Stimulated activated CD8-positive, alpha-beta memory T cell treated with anti-CD3 and anti-CD28 coated beads, Interleukin-12 subunit alpha, Interleukin-12 subunit beta, amount 100 ng/mL, for 24 hours (primary cell): ENCODE data around the gene SRD5A3.

Source experiments
- DNase-seq: peaks from one replicate; pipeline ENCODE4 v3.0.0-alpha.2; 2020; ENCODE audit errors: extremely low read depth

SRD5A3 gene

DNA sequence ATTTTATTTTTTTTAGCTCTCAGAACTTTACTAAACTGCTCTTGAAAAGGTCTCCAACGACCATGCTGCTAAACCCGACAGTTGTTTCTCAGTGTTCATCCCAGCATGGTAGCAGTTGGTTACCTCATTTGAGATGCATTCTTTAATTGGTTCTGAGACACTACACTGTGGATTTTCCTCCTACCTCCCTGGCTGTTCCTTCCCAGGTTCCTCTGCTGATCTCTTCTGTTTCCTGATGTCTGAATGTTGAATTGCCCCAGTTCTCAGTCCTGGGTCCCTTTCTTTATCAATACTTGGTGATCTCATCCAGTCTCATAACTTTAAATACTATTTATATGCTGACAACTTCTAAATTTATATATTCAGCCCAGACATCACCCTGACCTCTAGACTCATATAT is 30.7 kb downstream of the SRD5A3 start:
- no peak for DNase-seq

GRCh38 chr4:55378617-55379467 is 32.8 kb downstream of the SRD5A3 start:
- DNase-seq, result no peak

DNA sequence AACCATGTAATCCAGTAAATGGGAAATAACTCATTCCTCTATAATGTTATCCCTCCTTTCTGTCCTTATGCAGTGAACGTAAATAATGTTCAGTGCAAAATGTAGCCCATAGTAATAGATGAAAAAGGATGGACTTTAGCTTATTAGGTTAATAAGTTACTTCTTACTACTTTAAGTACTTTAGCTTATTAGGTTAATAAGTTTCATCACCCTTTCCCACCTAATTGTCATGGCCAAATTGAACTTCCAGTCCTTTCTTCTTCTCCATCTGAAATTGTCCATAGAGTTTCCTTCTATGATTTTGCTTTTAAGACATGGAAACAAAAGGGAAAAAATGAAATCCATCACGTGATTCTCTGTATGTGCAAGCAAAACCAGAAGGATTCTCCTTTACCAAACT is 34.5 kb downstream of the SRD5A3 start:
- DNase-seq, result no peak

DNA sequence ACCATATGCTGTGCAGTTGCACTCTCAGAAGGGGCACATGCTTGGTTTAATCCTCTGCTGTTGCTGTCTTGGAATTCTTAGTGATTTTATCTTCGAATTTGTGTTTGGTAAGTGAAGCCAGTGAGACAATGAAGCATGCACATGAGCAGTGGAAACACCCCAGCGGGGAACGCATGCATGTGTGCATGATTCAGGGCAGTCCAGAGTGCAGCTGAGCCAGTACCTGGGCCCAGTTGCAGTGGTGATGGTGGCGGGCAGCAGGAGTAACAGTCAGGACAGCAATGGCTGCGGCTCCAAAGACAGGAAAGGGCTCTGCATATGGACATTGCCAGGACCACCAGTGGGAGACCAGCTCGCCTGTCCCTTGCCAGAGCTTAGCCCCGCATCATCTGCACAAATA is 35.5 kb downstream of the SRD5A3 start:
- no peak for DNase-seq

DNA sequence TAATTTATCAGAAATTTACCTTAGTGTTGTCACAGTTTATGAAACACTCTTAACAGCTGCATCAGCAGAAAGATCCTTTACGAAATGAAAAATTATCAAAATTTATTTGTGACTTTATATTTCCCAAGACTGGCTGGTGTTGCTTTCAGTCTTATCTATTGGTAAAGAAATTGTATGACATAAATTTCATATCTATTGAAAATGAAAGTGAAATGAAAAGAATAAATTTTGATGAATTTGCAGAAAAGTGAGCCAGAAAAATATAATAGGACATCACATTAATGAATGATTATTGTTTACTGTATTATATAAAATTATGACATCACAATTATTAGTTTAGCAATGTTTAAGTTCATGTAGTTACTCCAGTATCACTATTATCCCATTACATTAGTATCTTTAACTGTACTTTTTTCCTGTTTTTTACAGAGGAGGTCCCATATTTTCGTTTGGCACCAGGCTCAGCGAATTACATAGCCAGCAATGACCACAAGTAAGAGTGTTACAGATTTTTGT is 36.5 kb downstream of the SRD5A3 start:
- no peak for DNase-seq

DNA sequence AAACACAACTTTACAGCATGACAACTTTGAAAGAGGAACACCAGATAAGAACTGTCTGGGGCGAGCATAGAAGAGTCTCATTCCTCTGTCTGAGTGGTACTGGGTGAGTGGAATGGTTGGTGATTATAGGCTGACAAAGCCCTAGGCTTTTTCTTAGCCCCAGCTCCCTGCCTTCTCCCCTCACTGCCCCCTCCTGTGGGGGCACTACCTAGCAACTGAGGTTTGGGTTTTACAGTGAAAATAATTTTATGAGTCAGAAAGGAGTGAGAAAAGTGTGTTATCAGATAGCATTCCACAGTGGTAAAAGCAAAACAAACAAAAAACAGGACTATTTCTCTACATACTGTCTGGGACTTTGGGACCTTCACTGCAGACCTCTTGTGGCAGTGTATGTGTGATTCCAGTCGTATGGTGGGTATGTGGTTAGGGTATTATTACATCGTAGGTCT is 39.2 kb downstream of the SRD5A3 start:
- DNase-seq, result no peak

GRCh38 chr4:55386073-55386472 is 40.0 kb downstream of the SRD5A3 start:
- DNase-seq, result no peak

DNA sequence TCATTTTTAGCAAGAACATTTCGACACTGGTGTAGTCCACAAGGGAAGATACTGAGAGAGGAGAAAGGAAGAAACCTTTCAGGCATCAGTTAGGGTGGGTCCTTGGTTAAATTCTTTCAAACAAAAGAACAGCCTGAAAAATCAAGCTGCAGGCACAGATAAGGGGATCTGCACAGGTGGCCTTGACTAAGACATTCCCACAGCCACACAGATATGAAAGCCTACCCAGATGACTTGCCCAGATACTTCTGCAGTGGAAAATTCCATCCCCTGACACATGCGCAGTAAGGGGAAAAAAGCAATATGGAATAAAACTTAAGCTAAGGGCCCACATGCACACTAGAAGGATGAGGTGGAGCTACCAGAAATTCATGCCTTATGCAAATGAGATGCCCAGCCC is 40.8 kb downstream of the SRD5A3 start:
- no peak for DNase-seq

DNA sequence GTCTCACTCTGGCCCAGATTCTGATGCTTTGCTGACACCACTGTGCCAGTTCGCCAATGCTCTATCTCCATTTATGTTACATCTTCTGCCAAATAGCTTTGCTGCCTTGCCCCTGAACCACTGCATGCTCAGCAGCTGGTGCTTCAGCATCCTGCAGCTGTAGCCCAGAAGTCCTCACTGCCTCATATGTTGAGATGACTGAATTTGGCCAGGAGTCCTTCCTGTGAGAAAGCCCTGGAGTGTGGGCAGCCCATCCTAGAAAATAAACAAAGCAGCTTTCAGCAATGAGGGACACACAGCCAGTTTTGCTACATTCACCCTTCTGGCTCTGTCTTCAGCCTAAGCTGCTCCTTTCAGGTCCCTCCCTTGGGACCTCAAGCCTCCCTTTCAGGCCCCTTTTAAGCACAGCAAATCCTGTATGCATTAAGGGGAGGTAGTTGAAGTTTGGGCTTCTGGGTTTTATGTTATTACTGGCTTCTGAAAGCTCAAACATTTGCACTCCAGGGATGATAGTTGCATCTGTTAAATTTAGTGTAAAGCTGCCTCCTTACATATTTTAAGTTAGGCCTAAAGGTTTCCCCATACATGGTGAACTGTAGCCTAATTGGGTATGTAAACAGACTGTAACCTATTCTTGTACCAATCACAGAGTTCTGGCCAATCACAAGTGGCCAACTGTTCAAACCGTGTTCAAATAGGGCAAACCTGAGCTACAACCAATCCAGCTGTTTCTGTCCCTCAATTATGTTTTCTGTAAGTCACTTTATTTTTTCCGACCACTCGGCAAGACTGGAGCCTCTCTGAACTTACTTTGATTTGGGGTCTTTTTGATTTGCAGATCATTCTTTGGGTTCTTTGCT is 47.6 kb downstream of the SRD5A3 start:
- DNase-seq, result no peak

GRCh38 chr4:55395218-55395528 is 49.1 kb downstream of the SRD5A3 start:
- no peak for DNase-seq

GRCh38 chr4:55395529-55396307 is 49.7 kb downstream of the SRD5A3 start, which contains the start of gene TMEM165:
Gene TMEM165, plus strand, starts transcription at chr4:55395957. Its CDS starts 233 bp downstream, at chr4:55396190.
- peak; percentile 79 for DNase-seq

DNA sequence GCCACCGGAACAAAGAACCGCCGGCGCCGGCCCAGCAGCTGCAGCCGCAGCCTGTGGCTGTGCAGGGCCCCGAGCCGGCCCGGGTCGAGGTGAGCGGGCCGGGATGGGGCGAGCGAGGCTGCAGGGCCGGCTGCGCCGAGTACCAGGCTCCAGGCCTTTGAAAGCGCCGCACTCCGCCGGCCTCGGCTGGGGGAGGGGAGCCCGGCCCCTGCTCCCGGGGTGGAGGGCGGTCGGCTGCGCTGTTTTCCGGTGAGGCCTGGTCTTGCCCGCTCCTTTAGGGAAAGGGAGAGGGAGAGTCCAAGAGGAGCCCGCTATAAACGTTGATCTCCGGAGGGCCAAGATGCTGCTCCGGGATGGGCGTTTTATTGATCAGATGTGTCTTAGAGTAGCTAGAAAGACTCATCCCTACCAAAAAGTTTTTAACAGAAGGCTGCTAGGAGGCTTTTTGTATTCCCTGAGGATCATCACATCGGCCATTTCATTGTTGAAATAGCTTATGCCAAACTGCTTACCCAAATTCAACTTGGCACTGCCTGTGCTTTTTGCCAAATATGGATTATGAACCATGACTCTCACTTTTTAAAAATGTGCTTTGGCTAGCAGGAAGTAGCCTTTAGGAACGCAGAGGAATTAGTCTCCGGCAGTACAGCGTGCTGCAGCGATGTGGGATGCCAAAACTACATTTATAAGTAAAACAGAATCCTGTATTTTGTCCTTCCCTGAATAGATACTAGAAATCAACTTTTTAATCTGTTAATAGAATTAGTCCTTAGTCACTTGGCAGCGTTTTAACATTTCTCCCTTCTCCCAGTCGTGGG is 50.5 kb downstream of the SRD5A3 start:
- no peak for DNase-seq

- no peak for DNase-seq
Measured at GRCh38 chr4:55397126-55397436, 51.0 kb downstream of the SRD5A3 start.

- no peak for DNase-seq
Measured at GRCh38 chr4:55397520-55398321, 51.7 kb downstream of the SRD5A3 start.

DNA sequence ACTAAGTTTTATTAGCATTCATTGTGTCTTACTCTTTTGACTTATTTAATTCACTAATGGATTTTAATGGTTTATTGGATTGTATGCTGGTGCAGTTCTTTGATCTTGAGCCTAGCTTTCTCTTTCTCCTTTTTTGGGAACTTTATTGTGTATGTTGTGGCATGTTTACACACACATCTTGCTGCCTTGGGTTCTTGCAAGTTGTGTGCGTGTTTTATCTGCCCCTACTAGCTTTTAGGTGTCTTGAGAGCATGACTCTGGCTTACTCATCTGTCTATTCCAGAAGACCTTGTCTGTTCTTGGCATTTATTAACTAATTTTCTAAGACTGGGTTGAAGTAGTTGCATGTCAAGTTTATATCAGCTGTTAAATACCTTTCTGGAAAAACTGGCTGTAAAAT is 52.4 kb downstream of the SRD5A3 start:
- DNase-seq, result no peak

GRCh38 chr4:55398966-55399365 is 52.9 kb downstream of the SRD5A3 start:
- no peak for DNase-seq

- DNase-seq, result no peak
Measured at GRCh38 chr4:55399581-55399980, 53.5 kb downstream of the SRD5A3 start.

- no peak for DNase-seq
Measured at GRCh38 chr4:55405073-55405472, 59.0 kb downstream of the SRD5A3 start.

DNA sequence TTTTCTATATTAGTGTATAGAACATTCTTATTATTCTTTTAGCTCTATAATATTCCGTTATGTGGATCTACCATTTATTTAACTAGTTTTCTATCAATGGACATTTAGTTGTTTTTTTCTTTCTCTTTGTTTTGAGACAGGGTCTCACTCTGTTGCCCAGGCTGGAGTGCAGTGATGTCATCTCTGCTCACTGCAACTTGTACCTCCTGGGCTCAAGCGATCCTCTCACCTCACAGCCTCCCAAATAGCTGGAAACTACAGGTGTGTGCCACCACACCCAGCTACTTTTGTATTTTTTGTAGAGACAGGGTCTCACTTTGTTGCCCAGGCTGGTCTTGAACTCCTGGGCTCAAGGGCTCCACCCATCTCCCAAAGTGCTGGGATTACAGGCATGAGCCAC is 60.5 kb downstream of the SRD5A3 start:
- DNase-seq, result no peak

- DNase-seq, result no peak
Measured at GRCh38 chr4:55407119-55407518, 61.1 kb downstream of the SRD5A3 start.
